Effector memory CD8-positive, alpha-beta T cell (primary cell): Measurements from ENCODE around the gene BCL2A1.

Experiments used
- ATAC-seq: fragments of 150-1000 bp; cut with Tn5 transposase; replicated peaks from 2 replicates; pipeline ENCODE4 v1.10.0; 2021; ENCODE audit warnings: mild to moderate bottlenecking, moderate library complexity
- DNase-seq, 3 experiments: peaks; one replicate each; pipeline ENCODE4 v3.0.0; 2021
- H3K27ac Mint-ChIP-seq, 2 donors: one replicate each; pipeline ENCODE4 v1.8.0; 2022; ENCODE audit warnings: mild to moderate bottlenecking in 2 of 2, mixed read lengths in 2 of 2, moderate library complexity in 2 of 2
- H3K27me3 Mint-ChIP-seq, 2 donors: one replicate each; pipeline ENCODE4 v1.8.0; 2022; ENCODE audit warnings: mixed read lengths in 2 of 2
- H3K36me3 Mint-ChIP-seq: one replicate; pipeline ENCODE4 v1.8.0; 2022; ENCODE audit warnings: mild to moderate bottlenecking, moderate library complexity, mixed read lengths; ENCODE audit not compliant: insufficient read depth
- H3K4me1 Mint-ChIP-seq, 2 donors: one replicate each; pipeline ENCODE4 v1.8.0; 2022; ENCODE audit warnings: low read depth in 2 of 2, mixed read lengths in 2 of 2
- H3K4me3 Mint-ChIP-seq, 2 donors: one replicate each; pipeline ENCODE4 v1.8.0; 2022; ENCODE audit warnings: mild to moderate bottlenecking in 2 of 2, mixed read lengths in 2 of 2, moderate library complexity in 2 of 2
- H3K9me3 Mint-ChIP-seq, 2 donors: one replicate each; pipeline ENCODE4 v1.8.0; 2022; ENCODE audit warnings: mixed read lengths in 2 of 2

The BCL2A1 gene

DNA sequence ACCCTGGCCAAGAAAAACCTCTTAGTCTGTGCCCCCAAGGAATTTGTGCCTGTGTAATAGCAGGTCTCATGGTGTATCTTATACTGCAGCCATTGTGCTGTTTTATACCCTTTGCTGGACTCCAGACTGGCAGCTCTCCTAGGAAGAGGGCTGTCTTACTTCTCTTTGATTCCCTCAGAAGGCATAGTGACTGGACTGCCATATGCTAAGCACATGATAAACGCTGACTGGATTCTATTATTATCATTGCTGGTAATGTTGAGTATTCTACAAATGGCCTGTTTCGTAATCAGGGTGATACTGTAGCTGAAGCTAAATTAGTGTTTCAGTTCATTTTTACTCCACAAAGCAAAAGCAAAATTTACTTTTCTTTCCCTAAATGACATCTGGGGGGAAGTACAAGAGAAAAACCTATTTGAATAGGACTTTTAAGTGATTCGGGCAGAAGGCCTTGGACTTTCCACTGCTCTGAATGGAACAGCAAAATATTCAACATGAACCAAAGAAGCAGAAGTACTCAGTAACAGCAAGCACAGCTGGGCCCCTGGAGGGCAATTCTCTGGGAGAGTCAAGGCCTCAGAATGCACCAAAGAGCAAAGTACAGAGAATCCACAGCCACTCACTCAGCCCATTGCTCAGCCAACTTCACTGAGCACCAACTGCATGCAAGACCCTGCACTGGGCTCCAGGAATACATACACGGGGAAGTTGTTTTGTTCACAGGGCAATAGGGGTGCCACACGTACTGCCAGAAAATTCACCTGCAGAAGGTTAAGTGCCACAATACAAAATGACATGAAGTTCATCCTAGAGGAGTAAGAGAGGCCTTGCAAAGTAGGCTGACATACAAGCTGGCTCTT is 7.9 kb upstream of the BCL2A1 start:
- no peak overlapping the region for H3K4me3 Mint-ChIP-seq

GRCh38 chr15:79978260-79978654 is 7.3 kb upstream of the BCL2A1 start:
- ATAC-seq (no peak), DNase-seq (no peak)
- Mint-ChIP-seq H3K27me3 (no peaks in the 10 kb centered on the region), H3K36me3 (peaks cover 7% of the 10 kb centered on the region), H3K9me3 (no peaks in the 10 kb centered on the region), H3K4me3 (no peak overlapping the region), H3K27ac (no peak overlapping the region), H3K4me1 (peaks cover 3% of the 10 kb centered on the region in 2 donors)

More for the DNA sequence above, 7.9 kb upstream of the BCL2A1 start:
- H3K9me3 Mint-ChIP-seq = no peaks in the 10 kb centered on the region
- H3K27me3 Mint-ChIP-seq = no peaks in the 10 kb centered on the region
- H3K27ac Mint-ChIP-seq = no peak overlapping the region
- peak; percentile 16 for ATAC-seq
- no peak for DNase-seq
- H3K36me3 Mint-ChIP-seq = peaks cover 7% of the 10 kb centered on the region
- H3K4me1 Mint-ChIP-seq = peaks cover 0 to under 1% of the 10 kb centered on the region in 2 donors

DNA sequence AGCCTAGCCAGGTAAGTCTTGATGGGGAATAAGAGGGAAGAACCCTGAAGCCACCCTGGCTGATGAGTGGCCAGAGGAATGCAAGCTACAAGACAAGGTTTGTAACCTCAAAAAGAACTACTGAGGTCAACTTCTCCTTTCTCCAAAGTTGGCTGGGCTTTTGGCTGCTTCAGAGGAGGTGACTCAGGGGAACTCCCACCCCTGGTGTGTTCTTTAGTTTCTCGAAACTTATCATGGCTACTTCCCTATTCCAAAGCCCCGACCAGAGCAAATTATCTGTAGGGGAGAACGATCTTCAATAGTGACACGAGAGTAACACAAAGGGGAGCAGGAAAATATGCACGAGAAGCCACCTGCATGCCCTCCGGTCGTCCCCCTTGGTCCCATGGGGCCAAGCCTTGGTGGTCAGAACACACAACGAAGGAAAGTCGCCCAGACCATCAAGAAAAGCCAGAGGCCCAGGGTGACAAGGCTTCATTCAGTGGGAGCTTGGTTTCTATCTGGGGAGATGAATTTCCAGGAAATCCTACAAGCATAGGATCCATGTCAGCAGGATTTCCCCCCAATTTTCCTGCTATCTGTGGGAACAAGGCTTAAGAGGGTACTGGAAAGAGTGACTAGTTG is 6.5 kb upstream of the BCL2A1 start:
- H3K27ac Mint-ChIP-seq = peak overlapping the region in 1 of 2 donors; percentile 18
- H3K4me3 Mint-ChIP-seq = no peak overlapping the region
- no peaks in the 10 kb centered on the region for H3K9me3 Mint-ChIP-seq
- ATAC-seq (peak; percentile 57), DNase-seq (no peak)
- H3K4me1 Mint-ChIP-seq = peaks cover 3% of the 10 kb centered on the region in 2 donors
- no peaks in the 10 kb centered on the region for H3K27me3 Mint-ChIP-seq
- H3K36me3 Mint-ChIP-seq = peaks cover 7% of the 10 kb centered on the region

- H3K4me3 Mint-ChIP-seq = no peak overlapping the region
- H3K4me1 Mint-ChIP-seq = peaks cover 20 to 22% of the 10 kb centered on the region in 2 donors
- DNase-seq (no peak), ATAC-seq (no peak)
- no peaks in the 10 kb centered on the region for H3K27me3 Mint-ChIP-seq
- peak overlapping the region in 1 of 2 donors; percentile 1 for H3K27ac Mint-ChIP-seq
- peaks cover 4% of the 10 kb centered on the region for H3K36me3 Mint-ChIP-seq
- no peaks in the 10 kb centered on the region for H3K9me3 Mint-ChIP-seq
These were observed 2.6 kb upstream of the BCL2A1 start for GRCh38 chr15:79973456-79974195.

DNA sequence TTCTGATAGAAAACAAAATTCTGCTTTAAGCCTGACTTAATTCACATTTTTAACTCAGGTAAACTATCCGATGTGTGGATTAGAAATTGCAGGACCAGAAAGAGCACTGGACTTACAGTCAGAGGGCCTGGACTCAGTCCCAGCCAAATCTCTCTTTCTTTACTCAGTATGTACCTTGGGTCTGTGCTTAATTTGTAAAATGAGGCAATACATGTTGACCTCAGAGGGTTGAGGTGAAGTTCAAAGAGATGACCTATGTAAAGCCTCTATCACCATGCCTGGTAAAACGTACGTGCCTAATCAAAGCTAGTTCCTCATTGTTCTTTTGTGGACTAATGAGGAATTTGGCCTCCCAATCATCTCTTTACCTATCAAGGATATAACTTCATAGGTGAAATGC is 1.9 kb upstream of the BCL2A1 start:
- Mint-ChIP-seq H3K27ac (peak overlapping the region in 1 of 2 donors; percentile 1), H3K4me3 (no peak overlapping the region), H3K4me1 (peaks cover 27 to 29% of the 10 kb centered on the region in 2 donors), H3K36me3 (peaks cover 8% of the 10 kb centered on the region), H3K9me3 (no peaks in the 10 kb centered on the region), H3K27me3 (no peaks in the 10 kb centered on the region)
- ATAC-seq (no peak), DNase-seq (no peak)

DNA sequence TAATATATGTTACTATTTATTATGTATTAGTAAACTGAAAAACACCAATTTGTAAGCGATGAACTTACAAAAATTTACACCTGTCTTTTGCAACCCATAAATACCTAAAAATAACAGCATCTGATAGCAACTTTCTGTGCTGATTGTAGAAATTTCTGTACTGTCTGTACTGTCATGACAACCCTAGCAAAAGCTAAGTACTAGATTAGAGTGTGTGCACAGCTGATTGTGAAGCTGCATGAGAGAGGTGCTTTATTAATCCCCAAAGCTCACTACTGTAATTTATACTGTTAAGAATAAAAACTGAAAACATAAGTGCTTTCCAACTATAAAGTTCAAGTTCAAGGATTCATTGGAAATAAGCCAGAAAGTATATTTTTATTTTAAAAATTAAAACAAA is 815 bp downstream of the BCL2A1 start:
- Mint-ChIP-seq H3K4me3 (peak overlapping the region; percentile 90 to 94), H3K9me3 (no peaks in the 10 kb centered on the region), H3K4me1 (peaks cover 39 to 51% of the 10 kb centered on the region in 2 donors), H3K27me3 (no peaks in the 10 kb centered on the region), H3K27ac (peak overlapping the region; percentile 93 to 98), H3K36me3 (peaks cover 8% of the 10 kb centered on the region)
- no peak for ATAC-seq
- DNase-seq = no peak

GRCh38 chr15:79969146-79969545 is 1.9 kb downstream of the BCL2A1 start:
- peak overlapping the region; percentile 74 to 94 for H3K4me3 Mint-ChIP-seq
- peaks cover 11% of the 10 kb centered on the region for H3K36me3 Mint-ChIP-seq
- no peaks in the 10 kb centered on the region for H3K27me3 Mint-ChIP-seq
- peak overlapping the region; percentile 83 to 93 for H3K27ac Mint-ChIP-seq
- ATAC-seq (no peak), DNase-seq (no peak)
- peaks cover 44 to 57% of the 10 kb centered on the region in 2 donors for H3K4me1 Mint-ChIP-seq
- H3K9me3 Mint-ChIP-seq = no peaks in the 10 kb centered on the region

DNA sequence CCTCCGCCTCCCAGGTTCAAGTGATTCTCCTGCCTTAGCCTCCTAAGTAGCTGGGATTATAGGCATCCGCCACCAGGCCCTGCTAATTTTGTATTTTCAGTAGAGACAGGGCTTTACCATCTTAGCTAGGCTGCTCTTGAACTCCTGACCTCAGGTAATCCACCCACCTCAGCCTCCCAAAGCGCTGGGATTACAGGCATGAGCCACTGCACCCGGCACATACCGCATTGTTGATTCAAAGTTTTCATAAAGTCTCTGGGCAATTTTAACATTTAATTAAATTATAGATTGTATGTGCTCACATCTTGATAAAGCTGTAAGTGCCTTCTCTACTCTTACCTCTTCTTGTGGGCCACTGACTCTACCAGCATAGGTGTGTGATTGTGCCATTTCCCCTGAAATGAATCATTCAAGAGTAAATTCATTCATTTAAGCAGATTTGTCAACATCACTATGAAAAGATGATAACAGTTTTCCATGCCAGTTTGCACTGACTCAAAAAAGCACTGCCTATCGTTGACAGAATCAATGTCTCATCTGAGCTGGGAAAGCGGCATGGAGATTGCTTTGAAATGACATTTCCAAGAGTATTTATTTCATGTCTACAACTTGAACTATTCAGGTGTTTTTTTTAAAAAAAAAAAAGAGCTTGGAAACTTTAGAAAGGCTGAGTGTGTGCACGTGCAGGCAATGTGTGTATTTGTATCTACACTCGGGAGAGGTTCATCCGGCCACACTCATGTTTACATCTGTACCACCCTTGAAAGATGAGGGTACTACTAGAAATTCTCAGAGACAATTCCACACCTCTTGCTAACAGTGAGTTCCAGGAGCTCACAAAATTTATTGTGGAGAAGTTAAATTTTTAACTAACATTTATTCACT is 3.5 kb downstream of the BCL2A1 start:
- Mint-ChIP-seq H3K27ac (peak overlapping the region; percentile 83 to 93), H3K4me1 (peaks cover 42 to 55% of the 10 kb centered on the region in 2 donors), H3K9me3 (no peaks in the 10 kb centered on the region), H3K27me3 (no peaks in the 10 kb centered on the region), H3K4me3 (peak overlapping the region; percentile 74 to 94), H3K36me3 (peaks cover 11% of the 10 kb centered on the region)
- no peak for DNase-seq
- no peak for ATAC-seq

- no peaks in the 10 kb centered on the region for H3K27me3 Mint-ChIP-seq
These were observed 4.2 kb downstream of the BCL2A1 start for GRCh38 chr15:79966634-79967297.

GRCh38 chr15:79965846-79966630 is 5.0 kb downstream of the BCL2A1 start:
- DNase-seq = no peak
- peaks cover 35 to 52% of the 10 kb centered on the region in 2 donors for H3K4me1 Mint-ChIP-seq
- peak; percentile 44 for ATAC-seq
- peaks cover 11% of the 10 kb centered on the region for H3K36me3 Mint-ChIP-seq
- no peaks in the 10 kb centered on the region for H3K27me3 Mint-ChIP-seq
- no peaks in the 10 kb centered on the region for H3K9me3 Mint-ChIP-seq
- peak overlapping the region; percentile 15 to 93 for H3K27ac Mint-ChIP-seq
- H3K4me3 Mint-ChIP-seq = peak overlapping the region; percentile 39 to 94

More at GRCh38 chr15:79966634-79967297, 4.2 kb downstream of the BCL2A1 start:
- Mint-ChIP-seq H3K27ac (peak overlapping the region; percentile 83 to 93), H3K4me1 (peaks cover 42 to 59% of the 10 kb centered on the region in 2 donors), H3K9me3 (no peaks in the 10 kb centered on the region), H3K36me3 (peaks cover 11% of the 10 kb centered on the region), H3K4me3 (peak overlapping the region; percentile 74 to 94)
- ATAC-seq (no peak), DNase-seq (no peak)

GRCh38 chr15:79964232-79964805 is 6.7 kb downstream of the BCL2A1 start:
- no peaks in the 10 kb centered on the region for H3K9me3 Mint-ChIP-seq
- no peak overlapping the region for H3K27ac Mint-ChIP-seq
- no peaks in the 10 kb centered on the region for H3K27me3 Mint-ChIP-seq
- H3K4me3 Mint-ChIP-seq = no peak overlapping the region
- H3K36me3 Mint-ChIP-seq = peaks cover 7% of the 10 kb centered on the region
- DNase-seq (no peak), ATAC-seq (no peak)
- peaks cover 29 to 44% of the 10 kb centered on the region in 2 donors for H3K4me1 Mint-ChIP-seq
